Measurements from ENCODE around the gene DHFR2.
A peak's percentile ranks its signal among the peaks of the same experiment; 100 is the strongest.
"Not testable (repeated sequence)": the region's sequence is repeated elsewhere in the genome, so short reads cannot be mapped to it uniquely, and the experiment has no call there.

Gene DHFR2

GRCh38 chr3:94062513-94063404, at the start of gene DHFR2, which contains the start of gene NSUN3:
Gene DHFR2, minus strand, starts transcription at chr3:94062916. Its CDS starts 1,405 bp downstream, at chr3:94061511.
Gene NSUN3, plus strand, starts transcription at chr3:94063061. Its CDS starts 66 bp downstream, at chr3:94063127.
- peak; percentile 83 for DNase-seq

GRCh38 chr3:94110854-94111253, 48.1 kb upstream of the DHFR2 start:
- no peak for DNase-seq

- not testable (repeated sequence) for DNase-seq
These were observed 47.5 kb upstream of the DHFR2 start for GRCh38 chr3:94110232-94110631.

GRCh38 chr3:94106268-94106667, 43.6 kb upstream of the DHFR2 start:
- no peak for DNase-seq

GRCh38 chr3:94101860-94102259, 39.1 kb upstream of the DHFR2 start:
- DNase-seq = no peak

- DNase-seq = no peak
These were observed 36.6 kb upstream of the DHFR2 start for GRCh38 chr3:94099311-94099710.

GRCh38 chr3:94098452-94098851, 35.7 kb upstream of the DHFR2 start:
- no peak for DNase-seq

GRCh38 chr3:94095111-94095510, 32.4 kb upstream of the DHFR2 start:
- no peak for DNase-seq

GRCh38 chr3:94093151-94093550, 30.4 kb upstream of the DHFR2 start:
- DNase-seq = no peak

GRCh38 chr3:94092086-94092485, 29.4 kb upstream of the DHFR2 start:
- DNase-seq = no peak

- DNase-seq = no peak
These were observed 26.4 kb upstream of the DHFR2 start for GRCh38 chr3:94089126-94089525.

- DNase-seq = no peak
These were observed 20.5 kb upstream of the DHFR2 start for GRCh38 chr3:94083261-94083660.

- DNase-seq = no peak
These were observed 19.7 kb upstream of the DHFR2 start for GRCh38 chr3:94082391-94082937.

- no peak for DNase-seq
These were observed 19.2 kb upstream of the DHFR2 start for GRCh38 chr3:94081884-94082283.

- peak; percentile 19 for DNase-seq
These were observed 17.8 kb upstream of the DHFR2 start for GRCh38 chr3:94080552-94080951.

- DNase-seq = no peak
These were observed 13.3 kb upstream of the DHFR2 start for GRCh38 chr3:94076055-94076454.

- DNase-seq = no peak
These were observed 9.1 kb upstream of the DHFR2 start for GRCh38 chr3:94071713-94072284.

- DNase-seq = no peak
These were observed 7.7 kb upstream of the DHFR2 start for GRCh38 chr3:94070341-94070911.

GRCh38 chr3:94069194-94069813, 6.6 kb upstream of the DHFR2 start:
- DNase-seq = no peak

- no peak for DNase-seq
These were observed 4.1 kb upstream of the DHFR2 start for GRCh38 chr3:94066506-94067500.

GRCh38 chr3:94065819-94066480, 3.2 kb upstream of the DHFR2 start:
- no peak for DNase-seq

Measured in activated T-cell treated with anti-CD3 and anti-CD28 coated beads, Interleukin-2, amount 50 U/mL, for 1 hour (primary cell).